Muscle of leg (tissue), 11 donors: Measurements from ENCODE around the gene PHF14. TPM values are rescaled to one million over a fixed set of nuclear protein-coding genes. Genes with fewer than 3 reads are reported as not detected.

Experiments
- DNase-seq: peaks from one replicate; pipeline ENCODE4 v3.0.0; 2013
- H3K27ac ChIP-seq: one replicate; pipeline ENCODE4 v1.5.1; 2013; ENCODE audit warnings: mild to moderate bottlenecking, low read length, control low read depth
- H3K27me3 ChIP-seq: one replicate; pipeline ENCODE4 v1.6.1; 2013; ENCODE audit warnings: low read length; ENCODE audit not compliant: control insufficient read depth, insufficient read depth
- H3K36me3 ChIP-seq: one replicate; pipeline ENCODE4 v1.6.1; 2013; ENCODE audit warnings: low read length; ENCODE audit not compliant: control insufficient read depth, insufficient read depth
- H3K4me1 ChIP-seq: one replicate; pipeline ENCODE4 v1.6.1; 2013; ENCODE audit warnings: low read length; ENCODE audit not compliant: control insufficient read depth, insufficient read depth
- H3K4me3 ChIP-seq: one replicate; pipeline ENCODE4 v1.5.1; 2013; ENCODE audit warnings: low read length, control low read depth
- H3K9me3 ChIP-seq: replicated peaks from 2 replicates; pipeline ENCODE4 v1.6.1; 2013; ENCODE audit warnings: low read depth, low read length; ENCODE audit not compliant: control insufficient read depth
- WGBS: methylation state at CpG from one replicate; pipeline ENCODE4 v1.1.5; 2013; ENCODE audit warnings: missing lambda C conversion rate; ENCODE audit not compliant: insufficient coverage; 5-methylcytosine and 5-hydroxymethylcytosine counted together
- polyA plus RNA-seq, 8 donors: library from polyadenylated mRNA; unstranded; fragments of 120-200 nt; gene quantifications; one replicate each; pipeline versions ENCODE4 v1.2.1 to v1.2.3, GENCODE V29; 2013; ENCODE audit warnings: inconsistent platforms in 1 of 8, low replicate concordance in 1 of 8; ENCODE audit not compliant: insufficient read length in 8 of 8, insufficient read depth in 1 of 8
- total RNA-seq: library from RNA; stranded (reverse); fragments of 120-200 nt; gene quantifications from one replicate; pipeline ENCODE4 v1.2.4, GENCODE V29; 2013

Gene PHF14
- total and polyA plus RNA-seq, 9 donors: 30.8 to 47.7 (median 34.7) TPM

DNA sequence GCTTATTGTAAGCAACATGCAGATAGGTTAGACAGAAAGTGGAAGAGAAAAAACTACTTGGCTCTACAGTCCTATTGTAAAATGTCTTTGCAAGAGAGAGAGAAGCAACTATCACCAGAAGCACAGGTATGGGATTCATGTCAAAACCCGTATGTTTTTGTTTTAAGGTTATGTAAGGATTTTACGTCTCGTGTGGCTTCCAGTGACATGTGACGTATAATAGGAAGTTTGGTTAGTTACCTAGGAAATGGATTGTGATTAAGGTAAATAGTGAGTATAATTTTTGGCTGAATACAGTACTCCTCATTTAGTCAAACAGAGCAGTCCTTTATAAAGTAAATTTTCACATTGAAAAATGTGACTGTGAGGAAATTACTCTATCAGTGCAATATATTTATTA is 62.0 kb downstream of the PHF14 start:
- DNase-seq: no peak
- H3K4me1 ChIP-seq: no peaks in the 10 kb centered on the region
- H3K4me3 ChIP-seq: no peak overlapping the region
- H3K27ac ChIP-seq: no peak overlapping the region
- no peaks in the 10 kb centered on the region for H3K27me3 ChIP-seq
- H3K9me3 ChIP-seq: no peaks in the 10 kb centered on the region
- H3K36me3 ChIP-seq: peaks cover 8% of the 10 kb centered on the region
- WGBS: no CpG with 5 or more reads among the region's 4 CpGs

DNA sequence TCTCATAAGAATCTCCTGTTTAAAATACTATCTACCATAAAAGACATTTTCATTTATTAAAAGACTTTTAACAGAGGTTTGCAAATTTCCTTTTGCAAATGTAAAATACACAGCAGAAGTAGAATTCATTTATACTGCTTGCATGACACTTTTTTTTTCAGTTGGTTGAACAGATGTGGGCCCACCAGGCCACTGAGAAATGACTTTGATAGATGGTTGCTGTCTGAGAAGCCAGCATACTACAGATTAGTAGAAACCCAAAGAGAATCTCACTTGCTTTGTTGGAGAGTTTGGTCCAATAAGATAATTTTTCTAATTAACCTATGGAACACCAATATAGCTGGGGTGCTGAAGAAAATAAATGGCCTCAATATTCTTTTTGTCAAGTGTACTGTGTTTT is 66.3 kb downstream of the PHF14 start:
- no peak overlapping the region for H3K27ac ChIP-seq
- peaks cover 7% of the 10 kb centered on the region for H3K36me3 ChIP-seq
- DNase-seq: no peak
- H3K27me3 ChIP-seq: no peaks in the 10 kb centered on the region
- no peaks in the 10 kb centered on the region for H3K4me1 ChIP-seq
- H3K4me3 ChIP-seq: no peak overlapping the region
- H3K9me3 ChIP-seq: no peaks in the 10 kb centered on the region

DNA sequence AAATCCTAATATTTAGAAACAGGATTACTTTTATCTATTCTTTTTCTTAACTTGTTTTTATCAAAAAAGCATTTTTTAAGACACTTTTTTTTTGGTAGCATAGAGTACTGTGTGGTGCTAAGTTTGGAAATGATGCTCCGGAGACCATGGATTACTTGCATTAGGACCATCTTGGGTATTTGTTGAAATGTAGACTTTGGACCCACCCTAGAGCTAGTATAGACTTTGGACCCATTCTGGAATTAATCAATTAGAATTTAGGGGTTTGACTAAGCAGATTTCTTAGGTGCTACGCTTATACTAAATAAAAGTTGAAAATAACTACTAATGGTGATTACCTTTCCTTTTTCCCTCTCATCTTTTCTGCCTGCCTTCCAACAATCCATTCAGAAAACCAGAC is 80.4 kb downstream of the PHF14 start:
- no peak overlapping the region for H3K27ac ChIP-seq
- no peaks in the 10 kb centered on the region for H3K27me3 ChIP-seq
- 100% methylated on average over 1 of the region's 2 CpGs for WGBS
- no peak for DNase-seq
- no peak overlapping the region for H3K4me3 ChIP-seq
- H3K36me3 ChIP-seq: peaks cover 3% of the 10 kb centered on the region
- no peaks in the 10 kb centered on the region for H3K4me1 ChIP-seq
- H3K9me3 ChIP-seq: no peaks in the 10 kb centered on the region

DNA sequence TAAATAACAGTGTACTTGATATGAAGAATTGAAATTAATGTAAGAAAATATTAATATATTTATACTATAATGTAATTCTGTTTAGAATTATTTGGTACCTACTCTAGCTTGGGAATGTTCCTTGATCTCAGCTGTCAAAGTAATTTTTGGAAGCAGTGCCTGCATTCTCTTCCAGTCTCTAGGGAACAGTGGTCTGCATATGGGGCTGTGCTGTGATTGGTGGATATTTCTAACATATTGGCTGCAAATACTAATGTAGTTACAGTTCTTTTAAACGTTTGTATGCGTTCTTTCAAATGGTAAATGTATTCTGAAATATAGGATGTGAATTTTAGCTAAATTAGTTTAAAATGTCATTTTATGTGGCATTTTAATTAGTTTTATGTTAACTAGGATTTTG is 87.2 kb downstream of the PHF14 start:
- WGBS: no CpG with 5 or more reads among the region's 2 CpGs
- peak; percentile 26 for DNase-seq
- H3K4me3 ChIP-seq: no peak overlapping the region
- no peaks in the 10 kb centered on the region for H3K4me1 ChIP-seq
- H3K27me3 ChIP-seq: no peaks in the 10 kb centered on the region
- no peak overlapping the region for H3K27ac ChIP-seq
- peaks cover 2% of the 10 kb centered on the region for H3K36me3 ChIP-seq
- no peaks in the 10 kb centered on the region for H3K9me3 ChIP-seq

DNA sequence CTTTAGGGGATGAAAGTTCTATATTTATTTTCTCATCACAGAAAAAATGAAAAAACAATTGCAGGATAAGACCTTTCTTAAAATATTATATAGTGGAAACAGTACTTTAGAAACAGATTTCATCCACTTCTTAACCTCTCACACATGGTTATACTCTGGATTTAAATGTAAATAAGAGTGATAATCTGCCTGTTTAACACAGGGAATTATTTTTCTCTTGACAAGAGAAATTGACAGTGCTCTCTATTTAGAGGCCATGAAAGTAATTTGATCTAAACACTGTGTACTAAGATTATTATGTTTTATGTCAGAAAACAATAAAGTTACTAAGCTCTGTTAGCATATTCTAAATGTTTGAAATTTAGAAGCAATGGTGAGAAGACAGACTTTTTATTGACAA is 88.4 kb downstream of the PHF14 start:
- H3K27me3 ChIP-seq: no peaks in the 10 kb centered on the region
- no peak overlapping the region for H3K27ac ChIP-seq
- no peaks in the 10 kb centered on the region for H3K4me1 ChIP-seq
- H3K36me3 ChIP-seq: peaks cover 2% of the 10 kb centered on the region
- DNase-seq: no peak
- H3K9me3 ChIP-seq: no peaks in the 10 kb centered on the region
- no peak overlapping the region for H3K4me3 ChIP-seq

DNA sequence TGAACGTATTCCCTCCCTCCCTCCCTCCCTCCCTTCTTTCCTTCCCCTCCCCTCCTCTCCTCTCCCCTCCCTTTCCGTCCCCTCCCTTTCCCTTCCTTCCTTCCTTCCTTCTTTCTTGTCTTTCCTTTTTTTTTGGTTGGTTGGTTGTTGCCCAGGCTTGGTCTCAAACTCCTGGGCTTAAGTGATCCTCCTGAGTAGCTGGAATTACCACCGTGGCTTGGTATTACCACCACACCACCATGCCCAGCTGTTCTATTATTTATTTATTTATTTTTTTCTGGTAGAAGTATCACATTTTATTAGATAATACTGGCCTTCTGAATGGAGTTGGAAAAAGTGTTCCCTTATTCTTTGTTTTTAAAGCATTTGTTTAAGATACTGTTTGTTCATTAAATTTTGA is 95.9 kb downstream of the PHF14 start:
- Histone ChIP-seq H3K4me1 (no peaks in the 10 kb centered on the region), H3K27ac (no peak overlapping the region), H3K27me3 (no peaks in the 10 kb centered on the region), H3K9me3 (no peaks in the 10 kb centered on the region), H3K4me3 (no peak overlapping the region), H3K36me3 (peaks cover 3% of the 10 kb centered on the region)
- no CpG with 5 or more reads among the region's 3 CpGs for WGBS
- DNase-seq: no peak

DNA sequence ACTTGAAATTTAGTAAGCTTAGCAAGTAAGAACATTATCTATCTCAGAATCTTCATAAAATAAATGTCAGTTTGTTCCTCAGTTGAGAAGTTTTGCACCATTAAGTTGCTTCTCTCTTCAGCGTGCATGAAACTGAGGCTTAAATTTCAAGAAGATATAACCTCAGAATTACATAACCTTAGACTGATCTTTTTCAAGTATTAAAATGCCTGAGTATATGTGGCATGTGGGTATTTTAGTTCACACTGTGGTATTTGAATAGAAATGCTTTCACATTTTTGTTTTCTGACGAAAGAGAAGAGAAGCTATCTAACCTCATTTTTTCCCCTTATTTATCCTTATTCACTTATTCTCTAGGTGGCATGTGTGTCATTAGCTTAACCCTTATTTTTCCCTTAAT is 104.1 kb downstream of the PHF14 start:
- no CpG with 5 or more reads among the region's 2 CpGs for WGBS
- Histone ChIP-seq H3K4me3 (no peak overlapping the region), H3K9me3 (no peaks in the 10 kb centered on the region), H3K27me3 (no peaks in the 10 kb centered on the region), H3K4me1 (no peaks in the 10 kb centered on the region), H3K36me3 (peaks cover 5% of the 10 kb centered on the region), H3K27ac (no peak overlapping the region)
- no peak for DNase-seq

DNA sequence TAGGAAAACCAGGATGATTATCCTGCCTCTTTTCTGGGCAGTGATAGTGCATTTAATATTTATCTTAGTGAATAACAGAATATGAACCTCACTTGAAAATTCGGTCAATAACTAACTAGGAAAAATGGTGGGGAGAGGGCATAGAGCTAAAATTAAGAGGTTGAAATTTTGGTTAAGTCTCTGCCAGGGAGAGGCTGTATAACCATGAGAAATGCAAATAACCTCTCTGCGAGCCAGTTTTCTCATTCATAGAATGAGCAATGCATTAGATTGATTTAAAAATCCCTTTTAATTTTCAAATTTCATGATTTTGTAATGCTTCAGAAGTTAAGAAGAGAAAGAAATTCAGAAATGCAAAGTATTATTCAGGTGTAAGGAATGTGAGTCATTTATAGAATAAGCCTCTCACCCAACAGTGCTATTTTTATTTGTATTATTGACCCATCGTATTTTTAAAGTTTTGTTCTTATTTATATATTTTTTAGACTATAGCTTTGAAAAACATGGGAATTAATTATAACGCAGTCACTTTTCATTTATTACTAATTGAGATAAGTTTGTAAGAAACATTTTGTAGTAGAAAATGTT is 104.7 kb downstream of the PHF14 start:
- H3K36me3 ChIP-seq: peaks cover 6% of the 10 kb centered on the region
- DNase-seq: no peak
- H3K9me3 ChIP-seq: no peaks in the 10 kb centered on the region
- H3K27ac ChIP-seq: no peak overlapping the region
- no peaks in the 10 kb centered on the region for H3K27me3 ChIP-seq
- no peaks in the 10 kb centered on the region for H3K4me1 ChIP-seq
- H3K4me3 ChIP-seq: no peak overlapping the region
- no CpG with 5 or more reads among the region's 4 CpGs for WGBS

DNA sequence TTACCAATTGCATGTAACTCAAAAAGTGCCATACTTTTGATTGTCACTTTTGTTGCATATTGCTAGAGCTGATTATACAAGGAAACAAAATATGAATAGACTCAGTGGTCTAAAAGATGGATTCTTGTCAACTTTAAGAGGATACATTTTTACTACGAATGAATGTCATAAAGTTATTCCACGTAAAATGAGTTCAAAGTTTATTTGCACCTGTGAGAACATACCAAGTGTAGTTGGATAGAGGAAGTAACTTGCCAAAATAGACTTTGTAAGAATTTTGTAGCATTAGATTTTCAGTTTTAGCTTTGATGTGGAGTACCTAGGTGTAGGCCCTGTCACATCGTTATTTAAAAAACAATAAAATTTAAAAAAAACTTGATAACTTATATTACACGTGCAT is 106.2 kb downstream of the PHF14 start:
- no peaks in the 10 kb centered on the region for H3K27me3 ChIP-seq
- H3K9me3 ChIP-seq: no peaks in the 10 kb centered on the region
- no peak for DNase-seq
- no peak overlapping the region for H3K4me3 ChIP-seq
- no peak overlapping the region for H3K27ac ChIP-seq
- no peaks in the 10 kb centered on the region for H3K4me1 ChIP-seq
- no CpG with 5 or more reads among the region's 4 CpGs for WGBS
- peaks cover 6% of the 10 kb centered on the region for H3K36me3 ChIP-seq

DNA sequence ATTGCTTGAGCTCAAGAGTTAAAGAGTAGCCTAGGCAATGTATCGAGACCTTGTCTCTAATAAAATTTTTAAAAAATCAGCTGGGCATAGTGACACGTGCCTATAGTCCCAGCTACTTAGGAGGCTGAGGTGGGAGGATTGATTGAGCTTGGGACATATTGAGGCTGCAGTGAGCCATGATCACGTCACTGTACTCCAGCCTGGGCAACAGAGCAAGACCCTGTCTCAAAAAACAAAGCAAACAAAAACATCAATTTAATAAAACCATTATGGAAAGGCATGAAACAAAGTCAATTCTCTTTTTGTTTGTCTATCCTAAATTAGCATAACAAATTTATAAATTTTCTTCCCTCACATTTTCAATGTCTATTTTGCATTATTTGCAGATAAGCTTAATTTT is 108.4 kb downstream of the PHF14 start:
- H3K36me3 ChIP-seq: peaks cover 3% of the 10 kb centered on the region
- no peaks in the 10 kb centered on the region for H3K4me1 ChIP-seq
- H3K4me3 ChIP-seq: no peak overlapping the region
- H3K9me3 ChIP-seq: no peaks in the 10 kb centered on the region
- H3K27me3 ChIP-seq: no peaks in the 10 kb centered on the region
- no peak for DNase-seq
- no peak overlapping the region for H3K27ac ChIP-seq
- 100% methylated on average over 2 of the region's 3 CpGs for WGBS

DNA sequence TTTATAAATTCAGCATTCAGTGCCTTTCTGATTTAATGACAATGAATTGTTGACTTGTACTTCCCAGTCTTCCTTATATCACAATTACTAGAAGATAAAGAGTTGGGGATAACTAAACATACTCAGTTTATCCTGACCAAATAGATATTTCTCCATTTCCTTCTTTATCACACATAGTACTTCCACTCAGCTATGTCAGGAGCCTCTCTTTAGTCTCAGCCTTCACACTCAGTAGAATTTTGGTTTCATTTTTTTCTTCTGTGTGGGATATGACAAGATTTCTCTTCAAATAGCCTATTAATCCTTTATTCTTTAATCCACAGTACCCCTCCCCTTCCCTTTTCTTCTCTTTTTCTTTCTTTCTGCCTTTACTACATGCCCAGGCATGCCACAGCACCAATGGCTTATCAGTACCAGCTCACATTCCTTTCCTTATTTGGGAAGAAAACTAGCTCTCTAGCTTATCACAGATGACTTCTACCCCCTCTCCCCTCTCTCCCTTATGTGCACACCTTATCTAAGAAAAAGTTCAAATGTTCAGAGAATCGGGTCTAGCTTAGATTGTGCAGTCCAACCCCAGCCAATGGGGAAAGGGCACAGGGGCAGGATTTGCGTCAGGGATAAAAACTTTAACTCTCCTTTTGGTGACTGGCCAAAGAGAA is 109.0 kb downstream of the PHF14 start:
- Histone ChIP-seq H3K4me1 (no peaks in the 10 kb centered on the region), H3K36me3 (peaks cover 3% of the 10 kb centered on the region), H3K9me3 (no peaks in the 10 kb centered on the region), H3K4me3 (no peak overlapping the region), H3K27ac (no peak overlapping the region), H3K27me3 (no peaks in the 10 kb centered on the region)
- DNase-seq: no peak
- 65% methylated on average over 2 of the region's 2 CpGs for WGBS
